Endodermal cell (in vitro differentiated cells): Measurements from ENCODE around the gene SNAI1. TPM values are rescaled to one million over a fixed set of nuclear protein-coding genes. Genes with fewer than 3 reads are reported as not detected.

Source experiments
- DNase-seq: peaks from one replicate; pipeline ENCODE4 v3.0.0-alpha.2; 2017
- H3K27ac ChIP-seq: 2 replicates; pipeline ENCODE4 v1.5.1; 2013; ENCODE audit warnings: mild to moderate bottlenecking, low read depth, low read length, moderate library complexity
- H3K27me3 ChIP-seq: 2 replicates; pipeline ENCODE4 v1.6.1; 2013; ENCODE audit warnings: mild to moderate bottlenecking, low read length, moderate library complexity; ENCODE audit not compliant: insufficient read depth, control insufficient read depth, poor library complexity, severe bottlenecking
- H3K36me3 ChIP-seq: 2 replicates; pipeline ENCODE4 v1.7.0; 2013; ENCODE audit warnings: mild to moderate bottlenecking, low read length, moderate library complexity; ENCODE audit not compliant: control insufficient read depth, insufficient read depth
- H3K4me1 ChIP-seq: one replicate; pipeline ENCODE4 v1.7.0; 2013; ENCODE audit warnings: low read length; ENCODE audit not compliant: control insufficient read depth, insufficient read depth
- H3K4me3 ChIP-seq: 2 replicates; pipeline ENCODE4 v1.5.1; 2013; ENCODE audit warnings: mild to moderate bottlenecking, low read length, moderate library complexity
- H3K9ac ChIP-seq: 2 replicates; pipeline ENCODE4 v1.6.1; 2013; ENCODE audit warnings: mild to moderate bottlenecking, low read length, moderate library complexity; ENCODE audit not compliant: poor library complexity, severe bottlenecking; ENCODE audit errors: extremely low read depth
- H3K9me3 ChIP-seq: 2 replicates; pipeline ENCODE4 v1.6.1; 2013; ENCODE audit warnings: mild to moderate bottlenecking, low read length, moderate library complexity; ENCODE audit not compliant: control insufficient read depth
- H3K27ac Mint-ChIP-seq: 2 replicates; pipeline ENCODE4 v1.8.0; 2020; ENCODE audit warnings: mixed read lengths
- H3K27me3 Mint-ChIP-seq: 2 replicates; pipeline ENCODE4 v1.8.0; 2021; ENCODE audit warnings: mild to moderate bottlenecking, mixed read lengths; ENCODE audit not compliant: insufficient read depth
- H3K36me3 Mint-ChIP-seq: 2 replicates; pipeline ENCODE4 v1.8.0; 2020; ENCODE audit warnings: low read depth, mixed read lengths
- H3K4me1 Mint-ChIP-seq: 2 replicates; pipeline ENCODE4 v1.8.0; 2020; ENCODE audit warnings: mixed read lengths
- H3K4me3 Mint-ChIP-seq: 2 replicates; pipeline ENCODE4 v1.8.0; 2020; ENCODE audit warnings: mild to moderate bottlenecking, moderate library complexity, mixed read lengths
- H3K9me3 Mint-ChIP-seq: 2 replicates; pipeline ENCODE4 v1.8.0; 2020; ENCODE audit warnings: mild to moderate bottlenecking, mixed read lengths
- CTCF ChIP-seq: fragments of 200-600 bp; sonication (generic); conservative IDR thresholded peaks from 2 replicates; pipeline ENCODE4 v1.5.0; 2021; ENCODE audit warnings: antibody characterized with exemption, mild to moderate bottlenecking
- WGBS, 2 experiments: methylation state at CpG; one replicate each; pipeline versions ENCODE4 v1.1.5 to v1.1.7; 2013; ENCODE audit warnings: missing lambda C conversion rate in 2 of 2, mixed read lengths in 1 of 2; ENCODE audit not compliant: insufficient coverage in 1 of 2, insufficient read length in 1 of 2; 5-methylcytosine and 5-hydroxymethylcytosine counted together
- total RNA-seq, 2 donors: library from RNA; stranded (reverse); fragmentation: NEBNext Ultra II Directional in 1 of 2; extraction: Animal tissue kit (Norgen Biotek cat#: 25700) in 1 of 2; gene quantifications; 2 replicates in 1 of 2; 3 replicates in 1 of 2; pipeline ENCODE4 v1.2.1, GENCODE V29; 2021

The SNAI1 gene
- total RNA-seq, 2 donors from 2014 or later: 10.6 to 13.1 TPM

GRCh38 chr20:49979030-49979832 lies 3.5 kb upstream of the SNAI1 start:
- Histone ChIP-seq H3K4me3 (peak overlapping the region; percentile 72), H3K9ac (no peak overlapping the region), H3K9me3 (no peaks in the 10 kb centered on the region), H3K27ac (no peak overlapping the region), H3K4me1 (peaks cover 5% of the 10 kb centered on the region), H3K27me3 (peaks cover 14% of the 10 kb centered on the region), H3K36me3 (peaks cover 3% of the 10 kb centered on the region)
- Mint-ChIP-seq H3K27me3 (peaks cover 32% of the 10 kb centered on the region), H3K9me3 (no peaks in the 10 kb centered on the region), H3K4me3 (peak overlapping the region; percentile 43), H3K36me3 (no peaks in the 10 kb centered on the region), H3K4me1 (peaks cover 26% of the 10 kb centered on the region), H3K27ac (no peak overlapping the region)
- peak; percentile 92 for DNase-seq
- TF ChIP-seq CTCF: peak; percentile 100
- WGBS, 2 experiments: 12 to 15% methylated on average over 20 to 37 of the region's 37 CpGs

GRCh38 chr20:49980140-49981008 lies 2.4 kb upstream of the SNAI1 start:
- H3K27me3 ChIP-seq: peaks cover 14% of the 10 kb centered on the region

More at GRCh38 chr20:49980140-49981008, 2.4 kb upstream of the SNAI1 start:
- Histone ChIP-seq H3K4me1 (peaks cover 15% of the 10 kb centered on the region), H3K9ac (no peak overlapping the region), H3K36me3 (peaks cover 14% of the 10 kb centered on the region), H3K27ac (no peak overlapping the region), H3K4me3 (no peak overlapping the region), H3K9me3 (no peaks in the 10 kb centered on the region)
- DNase-seq: no peak
- Mint-ChIP-seq H3K27ac (no peak overlapping the region), H3K4me1 (peaks cover 37% of the 10 kb centered on the region), H3K4me3 (no peak overlapping the region), H3K36me3 (peaks cover 8% of the 10 kb centered on the region), H3K9me3 (no peaks in the 10 kb centered on the region), H3K27me3 (peaks cover 32% of the 10 kb centered on the region)
- TF ChIP-seq CTCF: no peak
- 66 to 72% methylated on average over 4 to 11 of the region's 11 CpGs for WGBS, 2 experiments
